Osteoblast (primary cell): Measurements from ENCODE around the gene HAPLN1. TPM values are rescaled to one million over a fixed set of nuclear protein-coding genes. Genes with fewer than 3 reads are reported as not detected.

Experiments
- DNase-seq: peaks from one replicate; pipeline ENCODE4 v3.0.0; 2011; ENCODE audit warnings: low spot score, mixed read lengths; ENCODE audit not compliant: insufficient read length; ENCODE audit errors: missing footprints
- H2AFZ ChIP-seq: 2 replicates; pipeline ENCODE4 v1.6.0; 2011; ENCODE audit warnings: mild to moderate bottlenecking, low read length
- H3K27ac ChIP-seq: 2 replicates; pipeline ENCODE4 v1.5.1; 2011; ENCODE audit warnings: mild to moderate bottlenecking, low read depth, low read length, moderate library complexity
- H3K27me3 ChIP-seq: 2 replicates; pipeline ENCODE4 v1.6.0; 2012; ENCODE audit warnings: mild to moderate bottlenecking, control low read depth, inconsistent platforms, low read length, moderate library complexity; ENCODE audit not compliant: insufficient read depth
- H3K36me3 ChIP-seq: 2 replicates; pipeline ENCODE4 v1.5.1; 2011; ENCODE audit warnings: mild to moderate bottlenecking, low read length, control low read depth, moderate library complexity; ENCODE audit not compliant: insufficient read depth
- H3K4me1 ChIP-seq: 2 replicates; pipeline ENCODE4 v1.5.1; 2011; ENCODE audit warnings: mild to moderate bottlenecking, low read length, control low read depth, moderate library complexity; ENCODE audit not compliant: insufficient read depth
- H3K4me2 ChIP-seq: 2 replicates; pipeline ENCODE4 v1.6.0; 2011; ENCODE audit warnings: mild to moderate bottlenecking, low read length; ENCODE audit not compliant: insufficient read depth
- H3K4me3 ChIP-seq: fragments of 200-600 bp; sonication (generic); 3 replicates; pipeline ENCODE4 v1.5.1; 2012; ENCODE audit warnings: mild to moderate bottlenecking, low read length, inconsistent platforms; ENCODE audit not compliant: insufficient read depth
- H3K79me2 ChIP-seq: 2 replicates; pipeline ENCODE4 v1.6.0; 2012; ENCODE audit warnings: mild to moderate bottlenecking, low read length, control low read depth, inconsistent platforms; ENCODE audit not compliant: insufficient read depth
- H3K9me3 ChIP-seq: 2 replicates; pipeline ENCODE4 v1.5.1; 2011; ENCODE audit warnings: low read depth, low read length, control low read depth
- H4K20me1 ChIP-seq: 2 replicates; pipeline ENCODE4 v1.6.0; 2012; ENCODE audit warnings: mild to moderate bottlenecking, low read length, control low read depth; ENCODE audit not compliant: insufficient read depth
- total RNA-seq: library from RNA; depleted of rRNA; stranded (reverse); fragments of >200 nt; gene quantifications from 2 replicates; pipeline ENCODE4 v1.2.3, GENCODE V29; 2012
- TF ChIP-seq, protein P1 (sequence below): IDR thresholded peaks from 2 replicates; pipeline ENCODE4 v1.5.1; 2011; ENCODE audit warnings: mild to moderate bottlenecking, low read depth, low read length, moderate library complexity; ENCODE audit errors: extremely low read depth

Gene HAPLN1
- total RNA-seq: 18.8 and 36.5 TPM in 2 replicates

DNA sequence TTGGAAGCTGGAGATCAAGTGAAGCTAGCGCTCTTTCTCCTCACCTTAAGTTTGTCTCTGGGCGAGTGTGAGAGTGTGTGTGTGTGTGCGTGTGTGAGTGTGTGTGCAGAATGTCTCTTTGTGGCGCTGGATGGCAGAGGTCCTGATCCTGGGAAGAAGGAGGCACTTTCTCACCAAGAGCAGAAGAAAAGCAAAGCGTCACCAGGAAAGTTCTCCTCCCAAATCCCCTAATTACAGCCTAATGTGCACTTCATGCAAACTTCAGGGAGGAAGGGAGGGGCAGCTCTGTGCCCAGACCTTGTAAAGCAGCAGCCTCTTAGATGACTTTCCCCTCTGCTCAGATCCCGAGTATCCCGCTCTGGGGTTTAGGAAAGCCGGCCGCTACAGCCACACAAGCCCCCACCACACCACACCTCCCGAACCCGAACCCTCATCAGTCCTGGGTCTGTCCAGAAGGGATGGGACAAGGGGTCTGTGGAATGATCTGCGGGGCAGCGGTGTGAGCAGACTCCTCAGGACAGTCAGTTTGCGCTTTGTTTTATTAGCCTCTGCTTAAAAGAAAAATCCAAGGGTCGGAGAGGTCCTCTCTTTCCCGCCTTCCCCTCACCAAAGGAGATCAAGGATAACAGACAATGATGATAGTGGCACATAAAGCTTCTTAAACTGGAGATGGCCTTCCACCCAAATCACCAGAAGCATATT, at the start of gene HAPLN1:
HAPLN1 (minus strand) TSS at position 20 of the 702 bp plus-strand sequence. CDS start 47,332 bp downstream, outside the sequence.
- peak within 1 kb of the TSS; percentile 34 for H3K27ac ChIP-seq
- no peaks in the 10 kb centered on the region for H3K9me3 ChIP-seq
- peak; percentile 48 for DNase-seq

DNA sequence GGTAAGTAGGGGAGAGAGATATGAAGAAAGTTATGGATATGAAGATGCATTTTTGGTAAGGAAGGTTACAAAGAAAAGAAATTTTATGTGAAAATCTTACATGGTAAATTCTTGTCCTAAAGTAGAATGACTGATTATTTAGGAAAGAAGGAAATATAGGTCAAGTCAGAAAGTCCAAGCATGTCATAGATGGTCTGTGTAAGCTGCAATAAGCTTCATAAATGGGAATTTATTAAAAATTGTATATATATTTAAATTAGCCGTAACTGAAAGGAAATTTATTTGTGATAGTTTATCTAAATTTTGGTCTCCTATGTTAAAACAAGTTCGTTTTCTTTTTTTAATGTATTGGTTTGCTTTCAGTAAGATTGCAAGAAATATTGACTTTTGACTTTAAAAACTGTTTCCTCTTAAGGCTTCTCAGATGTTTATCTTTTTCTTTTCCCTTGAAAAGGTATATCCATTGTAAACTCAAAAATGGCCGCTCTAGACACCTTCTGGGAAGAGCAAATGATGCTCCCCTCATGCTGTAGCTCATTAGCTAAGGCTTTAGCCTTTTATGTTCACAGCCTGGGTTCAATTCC, 46.8 kb upstream of the HAPLN1 start:
- peaks cover 10% of the 10 kb centered on the region for H3K9me3 ChIP-seq
- no peaks in the 10 kb centered on the region for H3K79me2 ChIP-seq
- H3K4me3 ChIP-seq: no peak overlapping the region
- H4K20me1 ChIP-seq: no peaks in the 10 kb centered on the region
- H2AFZ ChIP-seq: no peak overlapping the region
- no peaks in the 10 kb centered on the region for H3K36me3 ChIP-seq
- H3K4me2 ChIP-seq: no peak overlapping the region
- no peak overlapping the region for H3K27ac ChIP-seq
- H3K4me1 ChIP-seq: no peaks in the 10 kb centered on the region
- no peak for DNase-seq
- no peaks in the 10 kb centered on the region for H3K27me3 ChIP-seq
- TF ChIP-seq, protein P1, sequence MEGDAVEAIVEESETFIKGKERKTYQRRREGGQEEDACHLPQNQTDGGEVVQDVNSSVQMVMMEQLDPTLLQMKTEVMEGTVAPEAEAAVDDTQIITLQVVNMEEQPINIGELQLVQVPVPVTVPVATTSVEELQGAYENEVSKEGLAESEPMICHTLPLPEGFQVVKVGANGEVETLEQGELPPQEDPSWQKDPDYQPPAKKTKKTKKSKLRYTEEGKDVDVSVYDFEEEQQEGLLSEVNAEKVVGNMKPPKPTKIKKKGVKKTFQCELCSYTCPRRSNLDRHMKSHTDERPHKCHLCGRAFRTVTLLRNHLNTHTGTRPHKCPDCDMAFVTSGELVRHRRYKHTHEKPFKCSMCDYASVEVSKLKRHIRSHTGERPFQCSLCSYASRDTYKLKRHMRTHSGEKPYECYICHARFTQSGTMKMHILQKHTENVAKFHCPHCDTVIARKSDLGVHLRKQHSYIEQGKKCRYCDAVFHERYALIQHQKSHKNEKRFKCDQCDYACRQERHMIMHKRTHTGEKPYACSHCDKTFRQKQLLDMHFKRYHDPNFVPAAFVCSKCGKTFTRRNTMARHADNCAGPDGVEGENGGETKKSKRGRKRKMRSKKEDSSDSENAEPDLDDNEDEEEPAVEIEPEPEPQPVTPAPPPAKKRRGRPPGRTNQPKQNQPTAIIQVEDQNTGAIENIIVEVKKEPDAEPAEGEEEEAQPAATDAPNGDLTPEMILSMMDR: no peak

More for the DNA sequence above, at the start of gene HAPLN1:
- Histone ChIP-seq H3K79me2 (peaks cover 8% of the 10 kb centered on the region), H3K36me3 (no peaks in the 10 kb centered on the region), H3K4me2 (peak within 1 kb of the TSS; percentile 82), H3K4me1 (peaks cover 22% of the 10 kb centered on the region), H4K20me1 (no peaks in the 10 kb centered on the region), H3K27me3 (no peaks in the 10 kb centered on the region), H3K4me3 (peak within 1 kb of the TSS; percentile 77), H2AFZ (peak within 1 kb of the TSS; percentile 92)
- TF ChIP-seq, protein P1: no peak

DNA sequence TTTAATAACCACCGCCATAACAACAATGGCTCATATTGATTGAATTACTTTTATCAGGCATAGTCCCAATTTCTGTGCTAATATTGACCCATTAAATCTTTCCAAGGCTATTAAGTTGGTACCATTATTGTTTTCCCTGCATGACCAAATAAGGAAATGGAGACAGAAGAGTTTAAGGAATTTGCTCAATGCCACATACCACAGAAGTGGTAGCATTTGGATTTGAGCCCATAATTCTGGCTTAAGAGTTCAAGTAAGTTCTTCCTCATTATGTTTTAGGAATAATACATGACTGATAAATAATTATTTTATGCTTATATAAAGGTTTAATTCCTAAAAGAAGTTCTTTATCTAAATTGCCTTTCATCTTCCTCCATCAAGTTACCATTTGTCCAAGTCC, 43.4 kb upstream of the HAPLN1 start:
- Histone ChIP-seq H3K27me3 (no peaks in the 10 kb centered on the region), H3K4me1 (no peaks in the 10 kb centered on the region), H3K9me3 (peaks cover 10% of the 10 kb centered on the region), H3K4me3 (no peak overlapping the region), H3K4me2 (no peak overlapping the region), H3K36me3 (no peaks in the 10 kb centered on the region), H3K27ac (no peak overlapping the region), H4K20me1 (no peaks in the 10 kb centered on the region), H3K79me2 (no peaks in the 10 kb centered on the region), H2AFZ (no peak overlapping the region)
- TF ChIP-seq, protein P1: no peak
- no peak for DNase-seq

DNA sequence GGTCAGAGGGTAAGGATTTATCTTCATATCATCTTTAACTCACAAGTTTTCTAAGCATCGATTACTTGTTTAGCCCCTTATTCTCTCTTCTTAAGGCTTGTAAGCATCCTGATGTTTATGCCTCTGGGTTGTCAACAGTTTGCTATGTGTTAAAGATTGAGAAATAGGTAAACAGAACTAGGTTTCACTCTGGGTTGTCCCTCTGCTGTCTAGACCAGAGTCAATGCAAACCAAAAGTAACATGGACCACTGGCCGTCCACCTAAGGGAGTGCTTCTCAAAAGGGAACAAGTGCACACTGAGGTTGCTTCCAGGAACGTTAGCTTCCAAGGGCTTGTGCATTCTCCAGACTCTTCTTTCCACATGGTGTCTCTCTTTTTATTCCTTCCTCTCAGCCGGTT, 39.9 kb upstream of the HAPLN1 start:
- Histone ChIP-seq H4K20me1 (no peaks in the 10 kb centered on the region), H3K27me3 (no peaks in the 10 kb centered on the region), H3K36me3 (no peaks in the 10 kb centered on the region), H3K9me3 (no peaks in the 10 kb centered on the region), H3K4me3 (no peak overlapping the region), H3K79me2 (no peaks in the 10 kb centered on the region), H3K27ac (no peak overlapping the region), H3K4me1 (no peaks in the 10 kb centered on the region), H3K4me2 (no peak overlapping the region), H2AFZ (peak overlapping the region; percentile 2)
- no peak for DNase-seq
- TF ChIP-seq, protein P1: no peak
